HG03095 (cell line): ENCODE results near the gene WAC.
A peak's percentile ranks its signal among the peaks of the same experiment; 100 is the strongest.
"Not testable (repeated sequence)": the region's sequence is repeated elsewhere in the genome, so short reads cannot be mapped to it uniquely, and the experiment has no call there.

Experiments
- ATAC-seq: cut with Tn5 transposase; IDR thresholded peaks from one replicate; pipeline ENCODE4 v1.9.1; 2021; ENCODE audit warnings: moderate library complexity; ENCODE audit not compliant: unreplicated experiment

The WAC gene, protein sequence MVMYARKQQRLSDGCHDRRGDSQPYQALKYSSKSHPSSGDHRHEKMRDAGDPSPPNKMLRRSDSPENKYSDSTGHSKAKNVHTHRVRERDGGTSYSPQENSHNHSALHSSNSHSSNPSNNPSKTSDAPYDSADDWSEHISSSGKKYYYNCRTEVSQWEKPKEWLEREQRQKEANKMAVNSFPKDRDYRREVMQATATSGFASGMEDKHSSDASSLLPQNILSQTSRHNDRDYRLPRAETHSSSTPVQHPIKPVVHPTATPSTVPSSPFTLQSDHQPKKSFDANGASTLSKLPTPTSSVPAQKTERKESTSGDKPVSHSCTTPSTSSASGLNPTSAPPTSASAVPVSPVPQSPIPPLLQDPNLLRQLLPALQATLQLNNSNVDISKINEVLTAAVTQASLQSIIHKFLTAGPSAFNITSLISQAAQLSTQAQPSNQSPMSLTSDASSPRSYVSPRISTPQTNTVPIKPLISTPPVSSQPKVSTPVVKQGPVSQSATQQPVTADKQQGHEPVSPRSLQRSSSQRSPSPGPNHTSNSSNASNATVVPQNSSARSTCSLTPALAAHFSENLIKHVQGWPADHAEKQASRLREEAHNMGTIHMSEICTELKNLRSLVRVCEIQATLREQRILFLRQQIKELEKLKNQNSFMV

DNA sequence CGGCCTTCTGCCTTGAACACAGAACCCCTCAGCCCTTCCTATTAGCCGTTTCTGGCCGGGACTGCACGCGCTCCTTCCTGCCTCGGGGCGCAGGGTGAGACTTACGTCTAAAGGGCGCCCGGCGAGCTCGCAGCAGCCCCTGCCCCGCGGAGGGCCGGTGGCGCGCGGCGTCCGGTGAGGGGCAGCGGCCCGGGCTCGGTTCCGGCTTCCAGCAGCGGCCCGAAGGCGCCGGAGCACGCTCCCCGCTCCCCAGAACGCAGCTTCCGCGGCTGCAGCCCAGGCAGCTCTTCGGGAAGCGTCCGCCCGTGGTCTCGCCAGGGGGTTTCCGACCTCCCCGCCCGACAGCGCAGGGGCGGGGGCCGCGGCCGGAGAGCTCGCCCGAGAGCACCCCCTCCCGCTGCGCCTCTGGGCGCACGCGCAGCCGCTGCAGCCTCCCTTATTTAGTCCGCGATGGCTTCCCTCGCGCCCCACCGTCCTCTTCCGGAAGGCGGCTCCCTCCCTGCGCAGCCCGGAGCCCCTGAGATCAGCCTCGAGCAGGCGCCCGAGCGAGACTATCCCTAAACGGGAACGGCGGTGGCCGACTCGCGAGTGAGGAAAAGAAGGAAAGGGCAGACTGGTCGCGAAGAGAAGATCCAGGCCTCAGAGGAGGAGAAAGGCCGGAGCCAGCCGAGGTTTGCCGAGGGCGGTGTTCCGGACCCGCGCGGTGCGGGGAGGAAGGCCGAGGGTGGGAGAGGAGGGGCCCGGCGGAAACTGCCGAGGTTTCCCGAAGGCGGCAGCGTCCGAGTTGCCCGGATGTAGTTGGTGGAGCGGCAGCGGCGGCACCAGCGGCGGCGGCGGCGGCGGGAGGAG, at the start of gene WAC:
Gene WAC (plus strand): TSS at position 782 of the 849 bp plus-strand sequence. CDS start 462 bp downstream, outside the sequence.
- ATAC-seq, result peak; percentile 78

- ATAC-seq, result no peak
Measured at GRCh38 chr10:28489206-28489605, 43.7 kb upstream of the WAC start.

DNA sequence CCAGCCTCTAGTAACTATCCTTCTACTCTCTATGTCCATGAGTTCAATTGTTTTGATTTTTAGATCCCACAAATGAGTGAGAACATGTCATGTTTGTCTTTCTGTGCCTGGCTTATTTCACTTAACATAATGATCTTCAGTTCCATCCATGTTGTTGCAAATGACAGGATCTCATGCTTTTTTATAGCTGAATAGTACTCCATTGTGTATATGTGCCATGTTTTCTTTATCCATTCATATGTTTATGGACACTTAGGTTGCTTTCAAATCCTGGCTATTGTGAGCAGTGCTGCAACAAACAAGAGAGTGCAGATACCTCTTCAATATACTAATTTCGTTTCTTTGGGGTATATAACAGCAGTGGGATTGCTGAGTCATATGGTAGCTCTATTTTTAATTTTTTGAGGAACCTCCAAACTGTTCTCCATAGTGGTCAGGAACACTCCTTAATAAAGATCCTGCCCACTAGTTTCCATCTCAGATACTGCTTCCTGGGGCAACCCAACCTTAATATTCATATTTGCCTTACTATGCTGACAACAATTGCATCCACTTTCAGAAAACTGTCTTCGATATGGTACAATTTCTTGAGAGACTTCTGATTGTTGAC, 42.6 kb upstream of the WAC start:
- ATAC-seq, result not testable (repeated sequence)

DNA sequence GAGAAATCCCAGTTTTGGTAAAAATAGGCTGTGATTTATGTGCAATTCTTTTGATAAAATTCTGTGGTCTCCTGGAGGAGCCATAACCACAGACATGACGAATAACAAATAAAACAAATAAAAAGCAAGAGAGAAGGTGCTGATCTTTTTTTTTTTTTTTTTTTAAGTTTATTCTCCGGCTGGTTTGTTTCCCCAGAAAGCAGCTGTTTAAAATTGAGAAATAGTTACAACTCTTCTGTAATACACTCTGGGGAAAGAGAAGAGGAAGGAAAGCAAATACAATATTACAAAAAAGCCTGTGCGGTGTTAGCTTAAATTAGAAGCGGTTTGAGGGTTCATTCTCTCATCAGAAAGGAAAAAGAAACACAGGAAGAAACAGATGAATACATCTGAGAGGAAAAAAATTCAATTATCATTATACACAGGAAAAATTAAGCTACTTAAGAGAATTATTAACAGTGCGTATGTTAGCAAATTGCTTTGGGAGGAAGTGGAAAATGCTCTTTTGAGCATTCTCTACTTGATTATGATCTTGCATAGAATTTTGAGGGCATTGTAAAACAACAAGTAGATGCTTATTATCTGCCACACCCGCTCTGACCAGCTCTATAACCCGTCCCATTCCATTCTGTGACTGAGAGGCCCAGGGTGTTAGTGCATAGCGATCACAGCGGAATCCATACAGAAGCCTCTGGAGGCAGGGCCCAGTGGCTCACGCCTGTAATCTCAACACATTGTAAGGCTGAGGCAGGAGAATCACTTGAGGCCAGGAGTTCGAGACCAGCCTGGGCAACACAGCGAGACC, 40.6 kb upstream of the WAC start:
- no peak for ATAC-seq

DNA sequence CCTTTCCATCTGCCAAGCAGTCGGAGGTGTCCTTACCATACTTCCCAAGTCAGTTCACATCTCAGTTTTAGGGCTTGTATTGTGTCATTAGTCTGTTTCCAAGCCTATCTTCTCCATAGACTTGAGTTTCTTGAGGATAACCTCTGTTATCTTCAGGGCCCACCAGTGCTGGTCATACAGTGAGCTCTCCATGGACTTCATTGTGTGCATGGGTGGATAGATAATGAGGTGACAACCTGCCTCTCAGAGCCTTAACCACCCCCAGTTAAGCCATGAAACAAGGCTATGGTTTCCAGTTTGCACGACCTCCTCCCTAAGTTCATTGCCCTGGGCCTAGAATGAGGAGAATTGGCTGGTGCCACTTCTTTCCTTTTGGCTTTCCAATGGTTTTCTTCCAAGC, 38.5 kb upstream of the WAC start:
- ATAC-seq, result no peak

- ATAC-seq, result no peak
Measured at GRCh38 chr10:28495084-28495483, 37.8 kb upstream of the WAC start.

DNA sequence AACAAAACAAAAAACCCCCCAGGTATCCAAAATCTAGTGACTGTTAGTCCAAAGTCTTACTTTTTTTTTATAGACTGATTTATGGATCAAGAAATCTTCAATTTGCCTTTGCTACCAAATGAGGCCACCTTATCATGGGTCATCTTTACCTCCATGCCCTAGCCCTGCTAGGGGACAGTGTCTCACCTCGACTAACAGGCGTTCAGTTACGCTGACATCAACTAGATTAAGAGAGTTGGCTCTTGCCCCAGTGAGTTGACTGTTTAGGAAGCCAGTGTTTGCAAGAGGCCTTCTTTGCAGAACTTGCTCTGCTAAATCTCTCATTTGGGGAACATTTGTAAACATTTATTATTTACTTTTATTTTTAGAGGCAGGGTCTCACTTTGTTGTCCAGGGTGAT, 36.9 kb upstream of the WAC start:
- no peak for ATAC-seq

DNA sequence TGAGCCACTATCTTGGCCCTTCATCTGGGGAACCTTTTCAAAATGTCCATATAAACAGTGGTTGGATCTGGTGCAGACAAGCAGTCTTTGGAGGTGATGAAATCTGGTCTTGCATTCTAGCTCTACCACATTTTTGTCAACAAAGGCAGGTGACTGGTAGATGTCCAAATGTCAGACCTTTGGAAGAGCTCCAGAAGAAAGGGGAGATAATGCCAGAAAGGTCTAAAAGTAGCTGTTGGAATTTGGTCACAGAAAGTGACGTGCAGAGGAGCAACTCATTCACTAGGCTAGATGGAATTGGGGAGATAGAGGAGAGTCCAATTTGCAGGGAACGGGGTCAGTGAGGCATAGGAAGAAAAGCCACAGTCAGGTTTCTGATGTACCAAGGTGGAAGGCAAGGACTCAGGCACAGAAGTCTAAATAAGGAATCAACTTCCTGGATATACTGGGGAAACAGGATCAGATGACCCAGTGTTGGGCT, 36.4 kb upstream of the WAC start:
- ATAC-seq, result no peak

DNA sequence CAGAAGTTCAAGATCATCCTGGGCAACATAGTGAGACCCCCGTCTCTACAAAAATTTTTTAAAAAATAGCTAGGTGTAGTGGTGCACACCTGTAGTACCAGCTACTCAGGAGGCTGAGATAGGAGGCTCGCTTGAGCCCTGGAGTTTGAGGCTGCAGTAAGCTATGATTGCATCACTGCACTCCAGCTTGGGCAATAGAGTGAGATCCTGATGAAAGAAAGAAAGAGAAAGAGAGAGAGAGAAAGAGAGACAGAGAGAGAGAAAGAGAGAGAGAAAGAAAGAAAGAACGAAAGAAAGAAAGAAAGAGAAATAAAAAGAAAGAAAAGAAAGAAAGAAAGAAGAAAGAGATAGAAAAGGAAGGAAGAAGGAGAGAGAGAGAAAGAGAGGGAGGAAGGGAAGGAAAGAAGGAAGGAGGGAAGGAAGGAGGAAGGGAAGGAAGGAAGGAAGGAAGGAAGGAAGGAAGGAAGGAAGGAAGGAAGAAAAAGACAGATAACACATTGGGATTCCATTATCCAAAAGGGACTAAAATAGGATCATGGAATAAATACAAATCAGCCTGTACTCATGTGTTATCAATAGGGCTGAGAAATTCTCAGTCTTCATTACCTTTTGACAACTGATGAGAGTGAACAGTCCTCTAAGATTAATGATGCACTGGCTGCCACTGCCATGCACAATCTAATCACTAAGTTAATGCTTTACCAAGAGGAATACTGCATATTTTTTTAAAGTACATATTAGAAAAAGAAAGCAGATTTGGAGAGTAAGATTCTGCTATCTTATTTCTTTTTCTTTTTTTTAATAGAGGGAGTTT, 35.4 kb upstream of the WAC start:
- ATAC-seq, result no peak

DNA sequence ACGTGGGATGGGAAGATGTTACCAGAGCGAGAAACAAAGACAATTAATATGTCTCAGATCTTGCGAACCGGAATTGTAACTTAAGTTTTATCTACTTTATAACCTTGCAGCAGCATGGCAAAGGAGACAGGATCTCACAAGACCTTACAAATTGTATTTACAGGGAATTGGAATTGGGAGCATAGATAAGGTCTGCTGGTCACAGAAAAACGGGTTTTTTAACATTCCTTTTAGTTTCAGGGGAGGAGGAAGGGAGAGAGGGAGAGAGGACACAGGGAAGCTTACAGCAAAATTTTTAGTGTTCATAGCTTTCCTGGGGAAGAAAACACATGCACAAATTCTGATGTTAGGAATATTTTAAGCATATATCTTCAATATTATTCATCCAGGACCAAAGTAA, 32.7 kb upstream of the WAC start:
- not testable (repeated sequence) for ATAC-seq

- ATAC-seq, result no peak
Measured at GRCh38 chr10:28503114-28503513, 29.8 kb upstream of the WAC start.

DNA sequence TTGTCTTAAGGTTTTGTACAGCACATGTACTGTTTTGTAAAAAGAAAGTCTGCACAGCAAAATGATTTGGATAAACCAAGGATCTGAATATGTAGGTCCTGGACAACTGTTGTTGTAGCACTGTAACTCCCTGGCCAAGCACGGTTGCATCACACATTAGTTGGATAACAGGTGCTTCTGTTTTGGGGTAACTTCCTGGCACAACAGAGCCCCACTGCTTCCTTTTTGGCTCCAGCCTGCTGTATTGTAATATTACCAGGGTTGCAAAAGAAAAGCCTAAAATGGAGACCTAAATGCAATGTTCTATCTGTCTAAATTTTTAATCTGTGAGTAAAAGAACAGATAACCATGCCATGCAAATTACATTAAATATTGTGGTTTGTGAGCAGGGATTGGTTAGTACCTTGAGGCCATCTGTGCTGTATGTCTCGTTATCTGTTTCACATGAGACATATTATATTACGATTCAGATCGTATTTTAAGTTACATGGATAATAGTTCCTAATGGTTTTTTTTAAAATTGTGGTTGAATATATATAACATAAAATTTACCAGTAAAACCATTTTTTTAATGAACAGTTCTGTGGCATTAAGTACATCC, 27.5 kb upstream of the WAC start:
- no peak for ATAC-seq

DNA sequence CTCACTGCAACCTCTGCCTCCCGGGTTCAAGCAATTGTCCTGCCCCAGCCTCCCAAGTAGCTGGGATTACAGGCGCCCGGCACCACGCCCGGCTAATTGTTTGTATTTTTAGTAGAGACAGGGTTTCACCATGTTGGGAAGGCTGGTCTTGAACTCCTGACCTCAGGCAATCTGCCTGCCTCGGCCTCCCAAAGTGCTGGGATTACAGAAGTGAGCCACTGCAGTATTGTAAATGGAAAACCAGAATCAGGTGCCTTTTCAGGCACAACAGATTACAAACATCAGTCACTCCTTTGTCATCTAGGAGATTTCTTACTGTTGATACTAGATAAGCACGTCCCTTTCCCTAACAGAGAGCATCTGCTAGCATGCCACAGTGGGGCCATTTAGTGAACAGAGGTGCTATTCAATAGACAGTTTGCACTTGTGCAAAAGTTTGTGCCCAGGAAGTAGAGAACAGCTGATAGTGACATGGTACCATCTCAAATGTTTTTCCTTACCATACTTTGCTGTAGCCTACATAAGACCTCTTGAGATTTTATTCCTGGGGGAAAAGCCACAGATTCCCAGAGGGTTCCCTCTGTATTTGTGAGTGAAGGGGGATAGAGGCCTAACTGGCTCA, 24.5 kb upstream of the WAC start:
- no peak for ATAC-seq

GRCh38 chr10:28509286-28509685, 23.6 kb upstream of the WAC start:
- ATAC-seq, result no peak

DNA sequence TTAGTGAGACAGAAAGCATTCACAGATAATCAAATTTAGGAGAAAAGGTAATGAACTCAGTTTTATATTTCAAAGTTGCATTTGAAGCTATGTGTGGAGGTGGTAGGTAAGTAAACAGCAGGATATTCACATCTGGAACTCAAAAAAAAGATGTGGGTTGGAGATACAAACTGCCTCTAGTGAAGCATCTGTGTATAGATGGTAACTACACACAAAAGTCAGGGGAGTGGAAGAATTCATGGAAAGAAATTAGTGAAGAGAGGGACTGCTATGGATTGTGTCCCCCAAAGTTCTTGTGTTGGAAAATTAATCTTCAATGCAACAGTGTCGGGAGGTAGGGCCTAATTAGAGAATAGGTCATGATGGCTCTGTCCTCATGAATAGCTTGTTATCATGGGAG, 18.3 kb upstream of the WAC start:
- no peak for ATAC-seq

DNA sequence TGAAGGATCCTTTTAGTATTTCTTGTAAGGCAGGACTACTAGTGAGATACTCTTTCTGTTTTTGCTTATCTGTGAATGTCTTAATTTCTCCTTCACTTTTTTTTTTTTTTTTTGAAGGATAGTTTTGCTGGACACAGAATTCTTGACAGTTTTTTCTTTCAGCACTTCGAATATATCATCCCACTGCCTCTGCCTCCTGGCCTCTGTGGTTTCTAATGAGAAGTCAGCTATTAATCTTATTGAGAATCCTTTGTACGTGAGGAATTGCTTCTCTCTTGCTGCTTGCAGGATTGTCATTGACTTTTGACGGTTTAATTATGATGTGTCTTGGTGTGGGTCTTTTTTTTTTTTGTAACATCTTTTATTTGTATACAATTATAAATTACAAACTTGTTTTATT, 12.6 kb upstream of the WAC start:
- no peak for ATAC-seq

GRCh38 chr10:28520828-28521227, 12.1 kb upstream of the WAC start:
- not testable (repeated sequence) for ATAC-seq

DNA sequence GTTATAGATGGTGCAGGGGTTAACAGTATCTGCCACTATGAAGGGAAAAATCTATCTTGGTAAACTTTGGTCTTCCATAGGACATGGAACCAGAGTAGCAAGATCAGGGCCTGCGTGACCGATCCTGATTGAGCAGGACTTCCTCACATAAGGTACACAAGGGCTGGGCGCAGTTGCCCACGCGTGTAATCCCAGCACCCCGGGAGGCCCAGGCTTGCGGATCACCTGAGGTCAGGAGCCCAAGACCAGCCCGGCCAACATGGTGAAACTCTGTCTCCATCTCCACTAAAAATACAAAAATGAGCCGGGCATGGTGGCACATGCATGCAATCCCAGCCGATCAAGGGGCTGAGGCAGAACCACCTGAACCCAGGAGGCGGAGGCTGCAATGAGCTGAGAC, 11.0 kb upstream of the WAC start:
- ATAC-seq, result not testable (repeated sequence)
